Glomerular endothelial cell (primary cell): ENCODE measurements around the gene MBD6. TPM values are rescaled to one million over a fixed set of nuclear protein-coding genes. Genes with fewer than 3 reads are reported as not detected.
"Not testable (repeated sequence)": the region's sequence is repeated elsewhere in the genome, so short reads cannot be mapped to it uniquely, and the experiment has no call there.

Experiments used
- DNase-seq: peaks from one replicate; pipeline ENCODE4 v3.0.0-alpha.2; 2011; ENCODE audit warnings: low read depth, low spot score; ENCODE audit errors: extremely low read depth
- total RNA-seq: library from RNA; depleted of rRNA; stranded (reverse); fragments of >200 nt; gene quantifications from 2 replicates; pipeline ENCODE4 v1.2.3, GENCODE V29; 2015

MBD6 gene
- total RNA-seq, 1 donor from 2014 or later: 28.4 TPM

DNA sequence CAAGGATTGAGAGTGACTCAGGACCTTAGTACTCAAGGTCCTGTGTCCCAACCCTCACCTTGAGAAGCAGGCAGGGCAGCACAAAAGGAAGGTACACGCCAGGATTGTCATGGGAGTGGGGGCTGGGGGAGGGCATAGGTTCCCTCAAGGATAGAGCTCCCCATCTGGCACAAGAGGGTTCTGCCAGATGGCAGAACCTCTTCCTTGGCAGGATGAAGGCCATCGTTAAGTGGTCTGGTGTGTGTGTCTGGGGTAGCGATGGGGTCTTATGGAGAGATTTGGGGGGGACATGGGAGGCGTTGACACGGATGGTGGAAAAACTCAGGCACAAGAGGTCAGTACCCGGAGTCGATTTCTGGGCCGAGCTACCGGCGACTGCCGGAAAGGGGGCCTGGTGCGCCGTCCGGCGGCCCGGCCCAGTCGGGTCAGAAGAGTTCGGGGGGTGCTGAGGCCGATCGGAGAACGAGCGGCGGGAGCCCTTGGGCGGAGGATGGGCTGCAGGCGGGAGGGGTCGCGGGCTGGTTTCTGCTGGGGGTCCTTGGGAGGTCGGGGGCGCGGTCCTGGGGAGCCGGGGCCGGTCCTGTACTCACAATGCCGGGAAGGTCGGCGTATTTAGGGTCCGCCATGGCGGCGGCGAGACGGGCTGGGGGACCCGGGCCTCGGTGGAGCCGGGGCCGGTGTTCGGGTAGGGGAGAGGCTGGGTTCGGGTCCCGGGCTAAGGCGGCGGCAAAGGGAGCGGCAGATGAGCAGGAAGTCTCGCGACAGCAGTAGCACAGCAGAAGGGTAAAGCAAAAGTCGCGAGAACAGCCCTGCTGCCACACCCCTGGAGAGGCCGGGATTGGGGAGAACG, 24.0 kb downstream of the MBD6 start, which contains the start of gene DCTN2:
Gene DCTN2 (minus strand): TSS at position 755 of the 850 bp plus-strand sequence. CDS start 129 bp downstream, at position 626.
- DNase-seq: peak; percentile 85

DNA sequence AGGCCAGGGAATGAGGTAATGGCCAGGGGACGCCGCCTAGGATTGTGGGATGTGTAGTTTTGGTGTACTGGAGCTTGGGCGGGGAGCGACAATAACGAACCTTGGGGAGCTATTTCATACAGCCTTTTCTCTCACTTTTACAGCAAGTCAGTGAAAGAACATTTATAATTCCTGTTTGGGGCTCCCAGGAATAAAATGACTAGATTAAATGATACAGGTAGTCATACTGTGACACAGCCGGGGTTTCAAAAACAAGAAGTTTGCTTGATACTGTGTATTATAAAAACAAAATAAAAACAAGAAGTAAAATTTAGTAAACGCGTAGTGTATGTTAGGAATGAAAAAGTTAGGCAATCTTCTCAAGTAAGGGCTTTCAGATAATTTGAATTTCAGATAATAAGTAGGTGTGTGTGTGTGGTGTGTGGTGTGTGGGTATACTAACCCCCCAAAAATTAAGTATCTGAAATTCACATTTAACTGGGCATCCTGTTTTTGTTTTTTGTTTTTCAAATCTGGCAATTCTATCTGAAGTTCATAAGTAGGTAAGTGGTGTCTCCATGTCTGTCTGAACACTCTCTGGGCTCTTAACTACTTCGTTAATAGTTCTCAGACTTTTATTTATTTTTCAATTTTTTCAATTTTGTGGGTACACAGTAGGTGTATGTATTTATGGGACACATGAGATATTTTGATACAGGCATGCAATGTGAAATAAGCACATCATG, 24.8 kb downstream of the MBD6 start:
- no peak for DNase-seq

DNA sequence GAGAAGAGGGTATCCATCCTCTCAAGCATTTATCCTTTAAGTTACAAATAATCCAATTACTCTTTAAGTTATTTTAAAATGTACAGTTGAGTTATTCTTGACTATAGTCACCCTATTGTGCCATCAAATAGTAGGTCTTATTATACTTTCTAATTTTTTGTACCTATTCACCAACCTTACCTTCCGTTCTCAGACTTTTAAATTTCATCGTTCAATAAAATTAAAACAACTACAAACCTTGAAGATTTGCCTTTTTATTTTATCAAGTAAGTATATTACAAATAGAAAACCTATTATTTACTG, 25.3 kb downstream of the MBD6 start:
- DNase-seq: no peak

DNA sequence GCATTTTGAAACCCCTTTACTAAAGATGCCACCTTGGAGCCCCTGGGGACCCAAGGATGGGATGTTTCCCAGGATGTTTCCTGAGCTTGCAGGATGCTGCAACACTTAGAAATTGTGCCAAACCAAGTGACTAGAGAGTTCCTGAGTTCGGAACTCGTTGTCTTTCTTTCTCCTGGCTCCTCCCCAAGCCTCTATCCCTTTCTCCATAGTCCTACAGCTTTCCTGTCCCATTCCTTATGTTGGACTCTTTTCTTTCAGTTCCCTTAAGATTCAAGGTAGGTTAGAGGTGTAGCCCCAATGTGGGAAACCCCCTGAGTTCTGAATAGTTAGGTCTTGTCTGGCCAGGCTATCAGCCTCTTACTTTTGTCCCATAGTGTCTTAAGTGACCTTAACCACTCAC, 25.9 kb downstream of the MBD6 start:
- DNase-seq: no peak

DNA sequence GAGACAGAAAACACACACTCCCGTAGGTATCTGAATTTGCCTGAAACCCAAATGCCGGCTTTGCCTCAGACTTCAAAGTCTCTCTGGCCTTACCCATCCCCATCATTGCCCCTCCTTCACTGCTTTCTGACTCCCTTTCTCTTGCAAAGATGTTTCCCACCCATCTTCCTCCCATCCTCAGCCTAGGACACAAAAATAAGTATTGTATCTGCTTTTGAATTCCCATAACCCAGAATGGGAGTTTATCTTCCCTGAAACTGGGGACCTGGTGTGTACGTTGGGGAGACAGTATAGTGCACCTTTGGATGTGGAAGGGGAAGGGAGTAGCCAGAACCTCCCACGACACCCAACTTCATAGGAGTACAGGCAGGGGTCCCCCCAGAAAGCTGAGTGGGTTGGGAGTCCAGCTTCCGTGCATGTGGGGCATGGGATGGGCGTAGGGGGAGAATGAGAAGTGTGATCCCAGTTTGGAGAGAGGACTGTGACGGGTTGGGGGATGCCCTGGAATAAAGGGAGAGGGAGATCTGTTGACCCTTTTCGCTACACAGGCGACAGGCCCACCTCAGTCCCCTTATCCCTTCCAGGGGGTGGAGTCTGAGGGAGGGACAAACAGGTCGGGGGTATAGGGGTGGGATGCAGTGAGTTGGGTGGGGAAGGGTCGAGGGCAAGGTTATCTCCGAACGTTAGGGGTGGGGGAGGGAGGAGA, 26.7 kb downstream of the MBD6 start:
- no peak for DNase-seq

DNA sequence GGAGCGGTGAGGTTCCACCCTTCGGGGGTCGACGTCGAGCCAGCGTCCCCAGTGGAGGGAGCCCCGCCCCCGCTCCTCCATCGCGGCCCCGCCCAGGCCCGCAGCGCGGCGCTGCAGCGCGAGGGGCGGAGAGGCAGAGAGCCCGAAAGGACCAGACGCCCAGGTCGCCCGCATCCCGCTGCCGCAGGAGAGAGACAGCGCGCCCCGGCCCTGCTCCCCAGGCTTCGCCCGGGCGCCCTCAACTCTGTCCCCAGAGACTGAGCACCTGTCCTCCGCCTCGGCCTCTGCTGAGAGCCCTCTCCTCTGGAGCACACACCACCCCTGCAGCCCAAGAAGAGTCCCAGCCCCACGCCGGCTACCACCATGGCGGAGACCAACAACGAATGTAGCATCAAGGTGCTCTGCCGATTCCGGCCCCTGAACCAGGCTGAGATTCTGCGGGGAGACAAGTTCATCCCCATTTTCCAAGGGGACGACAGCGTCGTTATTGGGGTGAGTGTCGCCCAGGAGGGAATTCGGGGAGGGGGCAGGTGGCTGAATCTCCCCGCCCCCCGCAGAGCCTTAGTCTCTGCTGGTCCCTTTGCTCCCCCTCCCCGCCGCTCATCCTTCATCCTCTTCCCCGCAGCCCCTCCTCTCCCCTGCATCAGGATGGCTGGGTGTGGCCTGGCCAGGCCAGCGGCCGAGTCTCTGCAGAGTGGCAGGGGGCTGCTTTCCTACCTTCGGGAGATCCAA, 27.5 kb downstream of the MBD6 start, which contains the start of gene KIF5A:
Gene KIF5A (plus strand): TSS at position 136 of the 732 bp plus-strand sequence. CDS start 228 bp downstream, at position 364.
- DNase-seq: no peak

DNA sequence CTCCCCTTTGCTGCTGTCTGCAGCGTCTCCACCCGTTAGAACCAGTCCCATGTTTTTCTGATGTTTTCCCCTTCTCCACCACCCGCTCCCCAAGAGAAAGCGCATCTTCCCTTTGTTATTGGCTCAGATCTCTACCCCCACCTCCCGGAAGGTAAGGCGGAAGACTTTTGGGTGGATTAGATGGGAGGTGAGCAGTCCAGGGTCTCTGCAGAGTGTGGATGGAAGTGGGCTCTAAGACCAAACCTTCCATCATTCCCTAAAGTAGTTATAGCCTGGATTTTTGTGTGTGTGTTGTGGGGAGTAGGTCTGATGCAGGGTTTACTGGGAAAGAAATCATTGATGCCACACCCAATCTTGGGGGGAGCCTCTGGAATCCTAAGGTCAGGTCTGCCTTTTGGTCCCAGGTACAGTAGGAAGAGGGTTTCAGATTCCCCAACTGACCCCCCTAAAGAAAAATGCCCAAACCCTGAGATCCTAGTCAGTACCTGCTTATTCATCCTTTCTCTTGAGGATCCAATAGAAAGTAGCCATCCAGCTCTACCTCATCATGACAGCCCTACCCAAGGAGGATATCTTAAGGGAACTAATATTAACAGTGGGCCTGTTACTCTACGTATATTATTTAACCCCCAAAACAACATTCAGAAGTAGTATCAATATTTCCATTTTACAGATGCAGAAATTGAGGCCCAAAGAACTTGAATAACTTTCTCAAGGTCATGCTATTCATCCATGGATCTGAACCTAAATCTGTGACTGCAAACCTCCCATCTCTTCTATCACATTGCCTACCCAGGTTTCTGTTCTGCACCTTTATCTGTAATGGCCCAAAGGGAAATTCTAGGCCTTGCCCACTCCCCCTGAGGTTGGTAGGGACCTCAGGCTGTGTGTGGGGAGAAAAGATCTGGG, 28.3 kb downstream of the MBD6 start:
- DNase-seq: no peak

DNA sequence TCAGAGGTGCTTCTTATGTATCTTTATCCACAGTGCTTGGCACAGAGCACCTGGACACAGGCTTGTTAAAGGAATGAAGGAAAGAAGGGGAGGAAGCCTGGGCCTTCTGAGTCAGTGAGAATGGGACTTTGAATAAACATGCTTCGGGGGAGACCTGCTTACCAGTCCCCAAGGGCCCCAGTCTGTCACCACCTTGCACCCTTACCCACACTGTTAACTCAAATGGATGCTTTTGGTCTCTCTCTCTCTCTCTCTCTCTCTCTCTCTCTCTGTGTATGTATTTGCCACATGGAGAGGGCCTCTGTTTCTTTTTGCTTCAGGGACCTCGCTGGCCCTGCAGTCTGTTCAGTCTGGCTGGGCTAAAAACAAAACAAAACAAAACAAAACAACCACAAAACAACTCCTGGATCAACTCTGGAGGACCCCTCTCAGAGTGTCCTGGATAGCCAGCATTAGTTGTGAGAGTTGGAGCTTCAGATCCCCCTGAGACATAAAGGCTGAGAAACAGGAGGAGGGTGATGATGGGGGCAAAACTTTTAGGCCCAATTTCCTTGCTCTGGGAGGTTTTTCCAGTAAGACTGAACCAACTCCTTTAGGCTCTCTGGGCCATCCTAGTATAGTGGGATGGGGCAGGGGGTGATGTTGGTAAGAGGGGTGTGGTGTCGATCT, 29.1 kb downstream of the MBD6 start:
- DNase-seq: no peak

DNA sequence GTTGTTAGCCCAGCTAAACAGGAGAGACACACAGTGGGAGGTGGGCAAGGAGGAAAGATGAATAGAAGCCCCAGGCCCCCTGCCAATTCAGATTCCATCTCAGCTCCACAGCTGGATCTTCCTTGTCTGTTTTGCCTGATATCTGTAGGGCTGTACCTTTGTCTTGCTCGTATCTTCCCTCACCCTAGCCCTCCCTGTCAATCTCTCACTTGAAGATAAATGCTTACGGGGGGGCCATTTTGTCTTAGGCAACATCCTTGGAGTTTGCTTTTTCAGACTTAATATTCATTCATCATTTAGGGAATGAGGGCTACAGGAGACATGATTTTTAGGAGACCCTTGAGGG, 29.7 kb downstream of the MBD6 start:
- no peak for DNase-seq

DNA sequence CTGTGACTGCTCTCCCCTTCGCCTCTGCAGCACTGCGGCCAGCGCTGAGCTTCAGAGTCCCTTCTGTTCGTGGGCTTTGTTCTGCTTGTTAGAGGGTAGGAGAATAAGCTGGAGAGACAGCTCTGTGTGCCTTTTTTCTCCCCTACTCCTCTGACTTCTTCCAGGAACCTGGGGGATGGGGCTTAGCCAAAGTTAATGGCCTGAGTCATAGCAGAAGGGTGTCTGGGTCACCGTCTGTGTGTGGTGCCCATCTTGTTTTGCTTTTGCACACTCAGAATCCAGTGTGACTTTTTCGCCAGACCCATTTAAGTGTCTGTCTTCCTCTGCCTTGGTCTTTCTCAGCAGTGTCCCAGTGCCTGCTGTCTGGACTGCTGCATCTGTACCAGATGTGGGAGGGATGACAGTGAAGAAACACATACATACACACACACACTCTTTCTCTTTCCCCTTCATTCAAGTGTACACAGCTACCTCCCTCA, 30.2 kb downstream of the MBD6 start:
- no peak for DNase-seq

DNA sequence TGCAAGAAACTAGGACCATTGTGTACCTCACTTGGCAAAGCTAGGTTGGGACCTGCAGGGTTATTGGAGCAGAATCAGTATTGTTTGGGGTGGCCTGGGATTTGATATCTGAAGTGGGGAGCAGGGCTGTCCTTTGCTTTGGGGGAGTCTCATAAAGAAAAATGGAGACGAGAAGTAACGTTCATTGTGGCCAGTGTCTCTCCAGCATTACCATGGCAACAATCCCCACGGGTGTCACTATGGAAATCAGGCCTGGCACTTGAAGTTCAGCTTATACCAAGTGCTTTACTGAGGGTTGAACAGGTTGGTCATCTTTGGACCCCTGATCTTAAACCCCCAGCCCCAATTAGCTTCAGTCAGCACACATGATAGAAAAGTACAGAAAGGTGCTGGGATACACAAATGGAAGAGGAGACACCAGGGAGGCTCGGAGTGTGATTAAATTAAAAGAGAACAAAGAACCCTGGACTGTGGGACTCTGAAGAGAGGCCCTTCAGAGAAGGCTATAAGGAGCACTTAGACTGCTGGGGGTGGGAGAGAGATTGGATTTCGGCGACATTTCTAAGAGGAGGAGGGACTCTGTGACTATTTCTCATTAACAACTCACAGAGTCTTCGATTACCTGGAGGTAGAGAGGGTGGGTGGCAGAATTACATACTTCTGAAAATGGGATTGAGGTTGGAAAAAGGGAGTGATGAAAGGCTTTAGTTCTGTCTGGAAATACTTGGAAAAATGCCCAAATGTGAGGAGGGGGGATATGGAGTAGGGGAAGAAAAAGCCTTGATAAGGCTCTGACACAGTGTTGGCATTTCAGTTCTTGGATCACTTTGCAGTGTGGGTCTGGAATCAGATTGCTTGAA, 30.9 kb downstream of the MBD6 start:
- DNase-seq: no peak

DNA sequence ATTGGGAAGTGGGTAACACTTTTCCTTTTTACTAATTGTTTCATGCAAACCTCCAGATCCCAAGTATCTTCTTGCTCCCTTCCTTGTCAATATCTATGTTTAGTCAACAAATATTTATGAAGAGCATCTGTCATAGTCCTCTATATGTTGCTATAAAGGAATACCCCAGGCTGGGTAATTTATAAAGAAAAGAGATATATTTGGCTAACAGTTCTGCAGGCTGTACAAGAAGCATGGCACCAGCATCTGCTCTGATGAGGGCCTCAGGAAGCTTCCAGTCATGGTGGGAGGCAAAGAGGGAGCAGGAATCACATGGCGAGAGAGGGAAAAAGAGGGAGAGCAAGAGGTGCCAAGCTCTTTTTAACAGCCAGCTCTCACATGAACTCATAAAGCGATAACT, 31.8 kb downstream of the MBD6 start:
- DNase-seq: no peak

DNA sequence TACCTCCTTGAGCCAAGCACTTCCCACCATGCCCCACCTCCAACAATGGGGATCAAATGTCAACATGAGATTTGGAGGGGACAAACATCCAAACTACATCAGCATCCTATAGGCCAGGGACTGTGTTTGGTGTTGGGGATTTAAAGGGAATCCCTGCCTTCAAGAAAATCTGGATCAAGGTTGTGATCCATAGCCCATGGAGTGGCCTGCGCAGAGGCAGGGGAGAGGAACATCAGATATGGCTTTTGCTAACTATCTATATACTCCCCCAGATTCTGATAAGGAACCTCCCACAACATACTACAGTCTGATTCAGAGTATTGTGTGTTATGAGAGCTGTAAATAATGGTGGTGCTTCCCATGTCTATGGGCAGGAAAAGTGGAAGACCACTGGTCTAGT, 32.3 kb downstream of the MBD6 start:
- DNase-seq: no peak

DNA sequence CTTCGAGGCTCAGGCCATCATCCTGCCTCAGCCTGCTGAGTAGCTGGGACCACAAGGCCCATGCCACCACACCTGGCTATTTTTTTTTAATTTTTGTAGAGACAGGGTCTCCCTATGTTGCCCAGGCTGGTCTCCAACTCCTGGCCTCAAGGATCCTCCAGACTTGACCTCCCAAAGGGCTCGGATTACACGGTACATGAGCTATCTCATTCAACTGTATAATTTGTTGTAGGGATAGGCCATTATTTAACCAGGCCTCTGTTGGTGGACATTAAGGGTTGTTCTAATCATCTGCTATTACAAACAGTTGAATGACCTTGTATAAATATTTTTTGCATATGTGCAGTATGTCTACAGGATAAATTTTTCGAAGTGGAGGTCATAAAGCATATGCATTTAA, 36.2 kb downstream of the MBD6 start:
- no peak for DNase-seq

DNA sequence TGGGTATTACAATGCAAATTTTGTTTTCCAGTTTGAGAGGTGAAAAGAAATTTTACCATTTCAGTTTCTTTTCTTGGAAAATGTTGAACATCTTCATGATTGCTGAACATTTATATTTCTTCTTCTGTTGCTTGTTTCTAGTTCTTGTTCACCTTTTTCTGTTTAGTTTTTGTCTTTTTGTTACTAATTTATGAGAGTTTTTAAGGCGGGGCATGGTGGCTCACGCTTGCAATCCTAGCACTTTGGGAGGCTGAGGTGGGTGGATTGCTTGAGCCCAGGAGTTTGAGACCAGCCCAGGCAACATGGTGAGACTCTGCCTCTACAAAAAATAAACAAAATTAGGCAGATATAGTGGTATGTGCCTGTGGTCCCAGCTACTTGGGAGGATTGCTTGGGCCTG, 37.9 kb downstream of the MBD6 start:
- no peak for DNase-seq

DNA sequence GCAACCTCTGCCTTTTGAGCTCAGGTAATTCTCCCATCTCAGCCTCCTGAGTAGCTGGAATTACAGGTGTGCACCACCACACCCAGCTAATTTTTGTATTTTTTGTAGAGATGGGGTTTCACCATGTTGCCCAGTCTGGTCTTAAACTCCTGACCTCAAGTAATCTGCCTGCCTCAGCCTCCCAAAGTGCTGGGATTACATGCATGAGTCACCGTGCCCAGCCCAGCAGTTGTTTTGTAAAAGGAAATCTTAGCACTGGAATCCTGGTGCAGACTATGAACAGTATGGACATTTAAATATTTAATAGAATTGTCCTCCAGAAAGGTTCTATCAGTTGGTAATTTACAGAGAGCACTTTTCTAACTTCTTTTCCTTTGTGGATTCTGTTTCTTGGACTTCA, 38.5 kb downstream of the MBD6 start:
- DNase-seq: not testable (repeated sequence)

DNA sequence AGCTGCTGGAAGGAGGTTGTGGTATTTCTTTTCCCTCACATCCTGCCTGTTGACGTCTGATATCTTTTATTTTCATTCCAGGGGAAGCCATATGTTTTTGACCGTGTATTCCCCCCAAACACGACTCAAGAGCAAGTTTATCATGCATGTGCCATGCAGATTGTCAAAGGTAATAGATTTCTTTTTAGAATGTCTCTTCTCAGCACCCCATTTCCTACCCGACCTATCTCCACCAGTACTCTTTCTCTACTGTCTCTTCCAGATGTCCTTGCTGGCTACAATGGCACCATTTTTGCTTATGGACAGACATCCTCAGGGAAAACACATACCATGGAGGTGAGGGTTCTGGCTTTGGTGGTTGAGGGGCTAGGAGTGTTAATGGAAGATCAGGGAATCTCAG, 40.7 kb downstream of the MBD6 start:
- DNase-seq: no peak

DNA sequence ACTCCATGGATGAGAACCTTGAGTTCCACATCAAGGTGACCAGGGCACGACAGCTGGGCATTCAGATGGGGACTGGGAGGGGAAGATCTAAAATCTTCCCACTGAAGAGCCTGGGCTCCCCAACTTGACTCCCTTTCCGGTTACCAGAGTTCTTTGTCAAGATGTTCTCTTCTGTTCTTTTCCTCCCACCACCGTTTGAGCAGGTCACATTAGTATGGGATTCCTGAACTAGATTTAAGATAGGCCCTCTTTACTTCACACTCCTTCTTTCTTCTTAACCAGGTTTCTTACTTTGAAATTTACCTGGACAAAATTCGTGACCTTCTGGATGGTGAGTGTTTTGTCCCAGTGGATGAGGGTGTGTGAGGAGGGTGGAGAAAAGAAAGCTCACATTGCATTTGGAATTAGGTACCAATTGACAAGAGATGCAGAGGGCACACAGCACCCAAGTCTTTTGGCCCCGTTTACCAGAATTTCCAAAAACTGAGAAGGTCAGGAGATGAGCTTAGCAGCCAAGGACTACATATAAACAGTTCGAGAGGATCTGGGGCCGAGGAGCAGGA, 41.6 kb downstream of the MBD6 start:
- DNase-seq: no peak
